Stomach (tissue), 9 donors: ENCODE data around the gene RIN3. TPM values are rescaled to one million over a fixed set of nuclear protein-coding genes. Genes with fewer than 3 reads are reported as not detected.

Experiments
- DNase-seq, 2 donors: peaks; one replicate each; pipeline versions ENCODE4 v3.0.0 to v3.0.0-alpha.2; 2013 to 2019
- H3K27ac ChIP-seq, 5 donors: fragments of 200-600 bp in 4 of 5; sonication (generic) in 4 of 5; one replicate each; pipeline ENCODE4 v1.5.1; 2013 to 2019; ENCODE audit warnings: mild to moderate bottlenecking in 1 of 5, moderate library complexity in 1 of 5
- H3K27me3 ChIP-seq, 3 donors: fragments of 200-600 bp; sonication (generic); one replicate each; pipeline ENCODE4 v1.5.1; 2017 to 2019; ENCODE audit warnings: mixed run types in 1 of 3
- H3K36me3 ChIP-seq, 4 donors: fragments of 200-600 bp; sonication (generic); 1 replicate in 3 of 4; 2 replicates in 1 of 4; pipeline ENCODE4 v1.5.1; 2016 to 2019
- H3K4me1 ChIP-seq, 4 donors: fragments of 200-600 bp; sonication (generic); one replicate each; pipeline ENCODE4 v1.5.1; 2016 to 2019
- H3K4me3 ChIP-seq, 4 donors: fragments of 200-600 bp; sonication (generic) in 3 of 4; one replicate each; pipeline ENCODE4 v1.5.1; 2016 to 2019; ENCODE audit warnings: mild to moderate bottlenecking in 1 of 4
- H3K9me3 ChIP-seq, 4 donors: fragments of 200-600 bp; sonication (generic); one replicate each; pipeline ENCODE4 v1.5.1; 2016 to 2019
- CTCF ChIP-seq, 7 experiments: fragments of 450-650 bp in 4 of 7; fragments of 200-600 bp in 3 of 7; sonication (generic) in 3 of 7; IDR thresholded peaks; one replicate each; pipeline ENCODE4 v1.5.1; 2016 to 2019; ENCODE audit warnings: antibody characterized with exemption in 7 of 7, control low read depth in 2 of 7, mild to moderate bottlenecking in 1 of 7
- EP300 ChIP-seq: sonication (generic); formaldehyde crosslinking; IDR thresholded peaks from one replicate; pipeline ENCODE4 v1.6.1; 2017; ENCODE audit warnings: antibody characterized with exemption
- POLR2A ChIP-seq, 4 donors: fragments of 450-650 bp; IDR thresholded peaks; one replicate each; pipeline ENCODE4 v1.6.1; 2016; ENCODE audit warnings: antibody characterized with exemption in 4 of 4, control low read depth in 2 of 4, mild to moderate bottlenecking in 1 of 4, moderate library complexity in 1 of 4
- POLR2AphosphoS5 ChIP-seq, 3 donors: sonication (generic); formaldehyde crosslinking; IDR thresholded peaks; one replicate each; pipeline ENCODE4 v1.6.1; 2016; ENCODE audit warnings: antibody characterized with exemption in 3 of 3
- WGBS, 5 donors: extraction: QIAGEN DNeasy Blood & Tissue Kit in 3 of 5; methylation state at CpG; one replicate each; pipeline versions ENCODE4 v1.1.5 to v1.1.7; 2013 to 2018; 5-methylcytosine and 5-hydroxymethylcytosine counted together
- intact Hi-C: fragments of 100-400 bp; cut with DNase I; formaldehyde crosslinking; loops from one replicate; pipeline ENCODE4 v1.15.1; 2023; ENCODE audit warnings: low total_unique reads
- polyA plus RNA-seq, 3 donors: library from polyadenylated mRNA; stranded (reverse); fragments of 200-250 nt; gene quantifications; one replicate each; pipeline ENCODE4 v1.2.3, GENCODE V29; 2013
- total RNA-seq, 5 donors: library from RNA; depleted of rRNA; stranded (reverse); fragments of >200 nt; gene quantifications; one replicate each; pipeline versions ENCODE4 v1.1.0 to v1.2.3, GENCODE V29; 2014 to 2016
- donor health status: healthy with polysubstance abuse.
- donor health status: Bipolar disorder and iron deficiency.
- donor health status: healthy.

The RIN3 gene
- total and polyA plus RNA-seq, 8 donors: 5.0 to 47.8 (median 8.0) TPM

DNA sequence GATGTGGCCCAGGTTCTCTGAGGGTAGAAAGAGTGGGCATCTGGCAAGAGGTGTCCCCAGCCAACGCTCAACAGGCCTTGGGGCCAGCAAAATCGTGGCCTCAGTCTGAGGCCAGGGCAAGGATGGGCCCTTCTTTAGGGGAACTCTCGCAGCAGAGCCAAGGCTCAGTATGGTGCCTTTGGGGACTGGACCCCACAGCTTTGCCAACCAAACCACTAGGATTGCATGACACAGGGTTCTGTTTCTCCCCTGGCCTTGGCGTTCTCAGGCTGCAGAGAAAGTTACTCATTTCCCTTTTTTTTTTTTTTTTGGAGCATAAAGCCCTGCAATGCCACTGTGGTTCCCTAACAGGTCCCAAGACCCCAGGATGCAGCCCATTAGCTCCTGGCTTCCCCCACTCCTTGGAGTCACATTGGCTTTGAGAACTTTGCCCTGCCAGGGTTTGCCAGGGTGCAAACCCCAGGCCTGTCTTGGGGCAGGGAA, 134.3 kb downstream of the RIN3 start:
- Histone ChIP-seq H3K9me3 (peaks cover 0 to 9% (median 4%) of the 10 kb centered on the region in 4 donors), H3K27ac (peak overlapping the region; percentile 7 to 90 (median 84)), H3K4me1 (peaks cover 0 to 63% (median 29%) of the 10 kb centered on the region in 4 donors), H3K4me3 (no peak overlapping the region), H3K36me3 (peaks cover 5 to 30% (median 16%) of the 10 kb centered on the region in 4 donors), H3K27me3 (no peaks in the 10 kb centered on the region)
- intact Hi-C loops: no loop called here
- no peak for DNase-seq
- 50 to 84% (median 76%) methylated on average over 4 of the region's 4 CpGs for WGBS, 5 donors
- TF ChIP-seq POLR2AphosphoS5 (IDR thresholded peaks at IDR 0.05): no peak
- no peak for TF ChIP-seq EP300
- TF ChIP-seq POLR2A (IDR thresholded peaks at IDR 0.05): no peak
- TF ChIP-seq CTCF (IDR thresholded peaks at IDR 0.05): no peak

DNA sequence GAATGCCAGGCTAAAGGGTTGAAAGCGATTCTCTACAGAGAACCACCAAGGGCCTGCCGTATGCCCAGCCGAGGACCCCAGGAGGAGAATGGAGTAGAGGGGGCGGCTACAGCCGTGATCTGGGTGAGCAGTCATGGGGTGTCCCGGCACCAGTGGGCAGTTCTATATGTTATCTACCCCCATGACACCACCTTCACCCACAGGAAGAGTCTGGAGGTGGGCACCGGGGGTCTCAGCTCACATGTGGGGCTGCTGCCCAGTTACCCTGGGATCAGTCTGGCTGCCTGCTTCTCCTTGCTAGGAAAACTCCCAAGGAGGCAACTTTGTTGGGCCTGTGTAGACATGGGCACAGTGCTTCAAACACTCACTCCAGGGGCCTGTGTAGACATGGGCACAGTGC, 135.5 kb downstream of the RIN3 start:
- H3K4me1 ChIP-seq: peaks cover 0 to 63% (median 29%) of the 10 kb centered on the region in 4 donors
- intact Hi-C loops: no loop called here
- no peaks in the 10 kb centered on the region for H3K27me3 ChIP-seq
- no peak for DNase-seq
- H3K9me3 ChIP-seq: peaks cover 0 to 9% (median 4%) of the 10 kb centered on the region in 4 donors
- H3K27ac ChIP-seq: peak overlapping the region; percentile 27 to 90 (median 84)
- no peak for TF ChIP-seq POLR2AphosphoS5 (IDR thresholded peaks at IDR 0.05)
- TF ChIP-seq CTCF (IDR thresholded peaks at IDR 0.05): no peak
- no peak for TF ChIP-seq POLR2A (IDR thresholded peaks at IDR 0.05)
- TF ChIP-seq EP300: no peak
- H3K4me3 ChIP-seq: no peak overlapping the region
- 91 to 97% (median 93%) methylated on average over 7 of the region's 7 CpGs for WGBS, 5 donors
- peaks cover 8 to 34% (median 20%) of the 10 kb centered on the region in 4 donors for H3K36me3 ChIP-seq

- Histone ChIP-seq H3K27ac (peak overlapping the region; percentile 27 to 90 (median 84)), H3K4me1 (peaks cover 0 to 55% (median 29%) of the 10 kb centered on the region in 4 donors), H3K4me3 (no peak overlapping the region), H3K9me3 (peaks cover 0 to 6% (median 2%) of the 10 kb centered on the region in 4 donors), H3K27me3 (no peaks in the 10 kb centered on the region), H3K36me3 (peaks cover 8 to 24% (median 16%) of the 10 kb centered on the region in 4 donors)
- intact Hi-C loops: no loop called here
- TF ChIP-seq POLR2AphosphoS5 (IDR thresholded peaks at IDR 0.05): peak; percentile 72 to 82 (median 73)
- no peak for TF ChIP-seq CTCF (IDR thresholded peaks at IDR 0.05)
- peak in 1 of 2 donors; percentile 57 for DNase-seq
- 68 to 86% (median 72%) methylated on average over 17 of the region's 17 CpGs for WGBS, 5 donors
These were observed 136.5 kb downstream of the RIN3 start for GRCh38 chr14:92649934-92650545.

DNA sequence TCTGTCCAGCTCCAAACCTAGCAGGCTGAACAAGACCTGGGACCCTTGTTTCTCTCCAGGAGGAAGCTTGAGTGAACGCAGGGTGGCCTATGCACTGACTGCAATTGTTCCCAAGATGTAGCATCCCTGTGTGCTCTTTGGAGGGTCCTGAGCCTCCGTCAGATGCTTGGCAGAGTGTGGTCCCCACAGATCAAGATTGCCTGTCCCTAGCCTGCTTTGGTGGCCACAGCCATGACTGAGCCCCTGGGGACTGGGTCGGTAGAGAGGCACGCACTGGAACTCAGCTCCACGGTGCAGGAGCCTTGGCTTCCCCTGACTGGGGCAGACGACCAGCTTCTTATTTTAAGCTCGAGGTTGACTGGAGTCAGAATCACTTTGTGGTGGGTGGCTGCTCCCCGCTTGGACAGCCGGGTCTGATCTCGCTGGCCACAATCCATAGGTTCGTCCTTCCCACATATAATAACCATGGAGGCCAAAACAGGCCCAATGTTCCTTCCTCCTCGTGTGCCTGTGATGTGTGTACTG, 137.1 kb downstream of the RIN3 start:
- Histone ChIP-seq H3K27ac (peak overlapping the region in 4 of 5 donors; percentile 82 to 90 (median 84)), H3K9me3 (no peaks in the 10 kb centered on the region), H3K27me3 (no peaks in the 10 kb centered on the region), H3K4me1 (peaks cover 0 to 56% (median 29%) of the 10 kb centered on the region in 4 donors), H3K4me3 (no peak overlapping the region), H3K36me3 (peaks cover 8 to 24% (median 16%) of the 10 kb centered on the region in 4 donors)
- WGBS, 5 donors: 85 to 93% (median 88%) methylated on average over 10 to 12 of the region's 12 CpGs
- no peak for DNase-seq
- intact Hi-C loops: no loop called here
- TF ChIP-seq CTCF (IDR thresholded peaks at IDR 0.05) (no peak), POLR2AphosphoS5 (IDR thresholded peaks at IDR 0.05) (no peak), POLR2A (IDR thresholded peaks at IDR 0.05) (no peak), EP300 (no peak)
